Duodenal mucosa (tissue), 2 donors: Measurements from ENCODE around the gene MIER2.
"Not testable (repeated sequence)": the region's sequence is repeated elsewhere in the genome, so short reads cannot be mapped to it uniquely, and the experiment has no call there.

Source experiments
- H3K27ac ChIP-seq: one replicate; pipeline ENCODE4 v1.7.0; 2013; ENCODE audit warnings: low read depth, low read length
- H3K27me3 ChIP-seq, 2 donors: one replicate each; pipeline ENCODE4 v1.7.0; 2013; ENCODE audit warnings: low read length in 2 of 2, control low read depth in 1 of 2; ENCODE audit not compliant: insufficient read depth in 2 of 2, control insufficient read depth in 1 of 2
- H3K36me3 ChIP-seq, 2 donors: one replicate each; pipeline ENCODE4 v1.7.0; 2013; ENCODE audit warnings: low read length in 2 of 2, control low read depth in 1 of 2; ENCODE audit not compliant: insufficient read depth in 2 of 2, control insufficient read depth in 1 of 2
- H3K4me1 ChIP-seq, 2 donors: one replicate each; pipeline ENCODE4 v1.7.0; 2013; ENCODE audit warnings: low read length in 2 of 2, control low read depth in 1 of 2; ENCODE audit not compliant: insufficient read depth in 2 of 2, control insufficient read depth in 1 of 2
- H3K4me3 ChIP-seq, 2 donors: one replicate each; pipeline ENCODE4 v1.7.0; 2013; ENCODE audit warnings: low read length in 2 of 2, low read depth in 1 of 2
- H3K9ac ChIP-seq, 2 donors: one replicate each; pipeline ENCODE4 v1.7.0; 2013; ENCODE audit warnings: low read length in 2 of 2, low read depth in 1 of 2
- H3K9me3 ChIP-seq, 2 donors: one replicate each; pipeline ENCODE4 v1.7.0; 2013; ENCODE audit warnings: low read length in 2 of 2, control low read depth in 1 of 2; ENCODE audit not compliant: control insufficient read depth in 1 of 2

The MIER2 gene, protein sequence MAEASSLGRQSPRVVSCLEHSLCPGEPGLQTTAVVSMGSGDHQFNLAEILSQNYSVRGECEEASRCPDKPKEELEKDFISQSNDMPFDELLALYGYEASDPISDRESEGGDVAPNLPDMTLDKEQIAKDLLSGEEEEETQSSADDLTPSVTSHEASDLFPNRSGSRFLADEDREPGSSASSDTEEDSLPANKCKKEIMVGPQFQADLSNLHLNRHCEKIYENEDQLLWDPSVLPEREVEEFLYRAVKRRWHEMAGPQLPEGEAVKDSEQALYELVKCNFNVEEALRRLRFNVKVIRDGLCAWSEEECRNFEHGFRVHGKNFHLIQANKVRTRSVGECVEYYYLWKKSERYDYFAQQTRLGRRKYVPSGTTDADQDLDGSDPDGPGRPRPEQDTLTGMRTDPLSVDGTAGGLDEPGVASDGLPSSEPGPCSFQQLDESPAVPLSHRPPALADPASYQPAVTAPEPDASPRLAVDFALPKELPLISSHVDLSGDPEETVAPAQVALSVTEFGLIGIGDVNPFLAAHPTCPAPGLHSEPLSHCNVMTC

DNA sequence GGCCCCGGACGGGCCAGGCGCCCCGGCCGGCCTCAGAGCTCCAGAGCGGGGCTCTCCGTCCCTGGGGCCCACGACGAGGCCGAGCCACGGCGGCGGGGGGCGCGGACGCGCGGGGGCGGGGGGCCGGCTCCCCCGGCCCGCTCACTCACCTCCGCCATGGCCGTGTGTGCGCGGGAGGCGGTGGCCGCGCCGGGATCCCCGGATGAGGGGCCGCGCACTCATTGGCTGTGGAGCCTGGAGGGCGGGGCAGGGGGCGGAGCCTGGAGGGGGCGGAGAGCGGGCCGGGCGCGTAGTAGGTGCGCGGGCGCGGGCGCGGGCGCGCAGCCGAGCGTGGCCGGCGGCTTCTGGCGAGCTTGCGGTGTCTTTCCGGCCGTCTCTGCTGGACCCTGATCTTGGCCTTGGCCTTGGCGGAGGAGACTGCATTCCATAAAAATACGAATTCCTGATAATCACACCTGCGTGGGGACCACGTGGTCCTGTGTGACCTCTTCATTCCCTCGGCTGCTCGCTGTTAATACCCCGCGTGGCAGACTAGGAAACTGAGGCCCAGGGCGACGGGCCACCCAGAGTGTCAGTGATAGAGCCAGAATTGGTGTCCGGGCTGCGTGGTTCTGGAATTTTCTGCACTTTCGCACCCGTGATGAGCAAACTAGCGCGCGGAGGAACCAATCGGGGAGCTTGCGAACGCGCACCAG lies at the start of gene MIER2:
MIER2 (minus strand) TSS at position 172 of the 695 bp plus-strand sequence; CDS start at position 158, 14 bp downstream.
- Histone ChIP-seq H3K4me1 (peaks cover 28 to 38% of the 10 kb centered on the region in 2 donors), H3K27ac (no peak within 1 kb of the TSS), H3K36me3 (peaks cover 0 to 4% of the 10 kb centered on the region in 2 donors), H3K9ac (peak within 1 kb of the TSS; percentile 3 to 54), H3K27me3 (no peaks in the 10 kb centered on the region), H3K4me3 (peak within 1 kb of the TSS; percentile 62 to 67), H3K9me3 (no peaks in the 10 kb centered on the region)

- H3K36me3 ChIP-seq, H3K9ac ChIP-seq, H3K27me3 ChIP-seq, H3K27ac ChIP-seq, H3K4me3 ChIP-seq, H3K4me1 ChIP-seq: not testable (repeated sequence)
- peaks cover 0 to 13% of the 10 kb centered on the region in 2 donors for H3K9me3 ChIP-seq
Observed at GRCh38 chr19:393560-393959, 49.0 kb upstream of the MIER2 start.

DNA sequence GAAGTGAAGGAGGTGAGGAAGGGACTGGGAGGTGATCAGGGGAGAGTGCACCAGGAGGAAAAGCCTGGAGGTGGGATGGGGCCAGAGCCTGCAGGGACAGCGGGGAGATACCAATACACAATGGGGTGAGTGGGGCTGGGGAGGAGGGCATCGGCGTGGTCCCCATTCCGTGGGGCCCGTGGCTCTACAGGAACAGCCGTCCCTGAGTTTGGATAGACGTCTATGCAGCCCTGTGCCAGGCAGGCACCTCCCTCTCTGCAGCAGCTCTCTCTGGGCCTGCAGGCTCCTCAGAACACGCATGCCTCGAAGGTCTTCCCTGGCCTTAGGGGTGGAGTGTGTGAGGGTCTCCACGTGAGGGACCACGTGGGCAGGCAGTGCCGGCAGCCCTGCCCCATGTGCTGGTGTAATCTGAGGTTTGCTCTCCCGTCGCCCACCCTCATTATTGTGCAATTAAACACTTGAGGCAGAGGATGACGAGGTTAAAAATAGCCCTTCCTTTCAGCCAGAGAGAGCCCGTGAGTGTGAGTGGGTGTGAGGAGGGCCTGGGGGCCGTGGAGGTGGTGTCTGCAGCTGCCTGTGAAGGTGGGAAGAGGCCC lies 47.9 kb upstream of the MIER2 start:
- Histone ChIP-seq H3K9ac (no peak overlapping the region), H3K27ac (no peak overlapping the region), H3K4me3 (no peak overlapping the region), H3K36me3 (no peaks in the 10 kb centered on the region), H3K9me3 (peaks cover 0 to 13% of the 10 kb centered on the region in 2 donors), H3K4me1 (no peaks in the 10 kb centered on the region), H3K27me3 (peaks cover 0 to 10% of the 10 kb centered on the region in 2 donors)

DNA sequence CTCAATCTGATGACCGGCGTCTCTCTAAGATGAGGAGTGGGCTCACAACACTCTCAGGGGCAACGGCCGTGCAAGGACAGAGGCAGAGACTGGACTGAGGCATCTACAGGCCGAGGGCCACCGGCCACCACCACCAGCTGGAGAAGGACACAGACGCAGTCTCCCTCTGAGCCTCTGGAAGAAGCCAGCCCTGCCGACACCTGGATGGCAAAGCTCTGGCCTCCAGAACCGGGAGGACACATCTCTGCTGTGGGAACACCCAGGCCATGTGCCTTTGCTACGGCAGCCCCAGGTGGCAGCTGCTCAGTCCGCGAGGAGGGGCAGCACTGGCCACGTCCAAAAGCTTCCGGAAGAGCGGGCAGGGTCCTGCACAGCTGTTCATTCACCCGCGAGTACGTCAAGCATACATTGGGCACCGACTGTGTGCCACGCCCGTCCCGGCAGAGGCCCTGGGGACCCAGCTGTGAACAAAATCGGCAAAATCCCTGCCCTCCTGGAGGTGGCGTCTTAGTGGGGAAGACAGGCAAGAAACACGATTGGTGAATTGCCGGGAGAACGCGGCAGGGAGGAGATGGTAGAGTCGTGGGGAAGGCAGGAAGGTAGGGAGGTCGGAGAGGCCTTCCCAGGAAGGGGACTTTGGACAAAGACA lies 47.3 kb upstream of the MIER2 start:
- Histone ChIP-seq H3K27ac (no peak overlapping the region), H3K4me1 (no peaks in the 10 kb centered on the region), H3K9me3 (peaks cover 0 to 13% of the 10 kb centered on the region in 2 donors), H3K9ac (no peak overlapping the region), H3K27me3 (peaks cover 0 to 10% of the 10 kb centered on the region in 2 donors), H3K4me3 (no peak overlapping the region), H3K36me3 (no peaks in the 10 kb centered on the region)

DNA sequence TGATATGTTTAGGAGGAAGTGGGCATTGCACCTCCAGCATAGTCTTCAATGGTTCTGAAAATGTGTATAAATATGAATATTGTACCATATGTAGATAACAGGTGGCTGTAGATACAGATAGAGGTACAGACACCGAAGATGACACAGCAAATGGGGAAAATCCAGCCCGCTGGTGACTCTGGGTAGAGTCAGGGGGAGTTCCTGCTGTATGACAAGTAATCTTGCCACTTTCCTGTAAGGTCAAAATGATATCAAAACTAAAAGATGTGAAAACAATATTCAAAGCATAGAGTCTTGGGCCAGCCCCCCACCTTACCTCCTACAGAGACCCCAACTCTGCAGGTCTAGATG lies 46.6 kb upstream of the MIER2 start:
- Histone ChIP-seq H3K27me3 (peaks cover 0 to 10% of the 10 kb centered on the region in 2 donors), H3K9ac (no peak overlapping the region), H3K36me3 (no peaks in the 10 kb centered on the region), H3K27ac (no peak overlapping the region), H3K4me3 (no peak overlapping the region), H3K9me3 (peaks cover 0 to 13% of the 10 kb centered on the region in 2 donors), H3K4me1 (no peaks in the 10 kb centered on the region)

DNA sequence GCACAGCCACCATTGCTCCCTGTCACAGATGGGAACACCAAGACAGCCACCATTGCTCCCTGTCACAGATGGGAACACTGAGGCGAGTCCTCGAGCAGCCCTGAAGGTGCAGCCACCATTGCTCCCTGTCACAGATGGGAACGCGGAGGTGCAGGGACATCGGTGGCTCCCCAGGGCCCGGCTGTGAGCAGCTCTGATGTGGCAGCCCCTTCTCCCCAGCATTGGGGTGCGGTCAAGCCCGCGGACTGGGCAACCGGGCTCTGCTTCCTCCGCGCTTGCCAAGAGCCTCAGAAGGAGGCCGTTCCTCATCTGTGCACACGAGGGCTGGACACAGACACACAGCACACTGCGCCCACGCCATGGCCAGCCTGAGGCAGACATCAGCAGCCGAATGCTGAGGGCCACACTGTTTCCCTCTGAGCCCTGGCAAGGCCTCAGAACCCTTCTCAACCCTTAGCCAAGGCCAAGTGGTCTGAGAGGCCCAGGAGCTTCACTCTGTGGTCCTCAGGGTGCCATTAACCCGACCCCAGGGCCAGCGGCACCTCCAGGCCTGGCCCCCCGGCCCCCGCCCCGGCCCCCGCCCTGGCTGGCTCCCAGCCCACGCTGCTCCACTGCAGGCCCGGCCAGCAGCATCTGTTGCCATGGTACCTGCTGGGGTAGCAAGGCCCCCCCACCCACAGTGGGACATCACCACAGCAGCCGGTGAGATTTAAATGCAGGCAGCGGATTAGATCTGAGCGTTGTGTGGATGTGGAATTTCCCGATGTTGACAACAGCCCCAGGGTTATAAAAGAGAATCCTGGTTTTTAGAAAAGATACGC lies 46.0 kb upstream of the MIER2 start:
- H3K9ac ChIP-seq = no peak overlapping the region
- peaks cover 0 to 10% of the 10 kb centered on the region in 2 donors for H3K27me3 ChIP-seq
- no peak overlapping the region for H3K4me3 ChIP-seq
- H3K9me3 ChIP-seq = peaks cover 0 to 13% of the 10 kb centered on the region in 2 donors
- no peak overlapping the region for H3K27ac ChIP-seq
- no peaks in the 10 kb centered on the region for H3K36me3 ChIP-seq
- H3K4me1 ChIP-seq = no peaks in the 10 kb centered on the region

GRCh38 chr19:389935-390289 lies 45.3 kb upstream of the MIER2 start:
- Histone ChIP-seq H3K4me3 (no peak overlapping the region), H3K36me3 (no peaks in the 10 kb centered on the region), H3K27me3 (peaks cover 0 to 10% of the 10 kb centered on the region in 2 donors), H3K9ac (no peak overlapping the region), H3K27ac (no peak overlapping the region), H3K4me1 (no peaks in the 10 kb centered on the region), H3K9me3 (peaks cover 0 to 10% of the 10 kb centered on the region in 2 donors)

DNA sequence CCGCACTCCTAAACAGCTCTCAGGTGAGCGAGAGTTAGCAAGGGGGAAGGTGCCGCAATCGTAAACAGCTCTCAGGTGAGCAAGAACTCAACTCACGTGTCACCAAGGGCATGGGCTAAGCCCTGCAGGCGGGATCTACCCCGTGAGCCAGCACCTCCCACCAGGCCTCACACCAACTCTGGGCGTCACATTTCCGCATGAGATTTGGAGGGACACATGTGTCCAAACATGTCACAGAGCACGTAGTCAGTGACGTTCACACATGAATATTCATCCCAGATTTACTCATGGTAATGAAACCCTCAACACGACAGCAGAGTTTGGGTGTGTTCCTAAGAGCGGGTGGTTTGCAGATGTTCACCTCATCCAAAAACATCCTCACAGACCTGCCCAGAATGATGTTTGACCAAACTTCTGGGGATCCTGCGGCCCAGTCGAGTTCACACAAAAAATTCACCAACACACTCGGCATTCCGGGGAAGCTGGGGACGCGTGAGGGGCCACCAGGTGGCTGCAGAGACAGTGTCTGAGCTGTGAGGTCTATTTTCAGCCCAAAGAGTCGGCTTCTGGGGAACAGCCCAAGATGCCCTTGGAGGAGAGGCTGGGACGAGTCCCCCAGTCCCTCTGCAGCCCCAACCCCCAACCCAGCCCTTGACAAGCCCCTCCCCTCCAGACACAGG lies 44.8 kb upstream of the MIER2 start:
- Histone ChIP-seq H3K4me3 (no peak overlapping the region), H3K36me3 (no peaks in the 10 kb centered on the region), H3K9me3 (peaks cover 0 to 9% of the 10 kb centered on the region in 2 donors), H3K4me1 (no peaks in the 10 kb centered on the region), H3K27me3 (peaks cover 3 to 13% of the 10 kb centered on the region in 2 donors), H3K27ac (no peak overlapping the region), H3K9ac (no peak overlapping the region)

GRCh38 chr19:388691-389090 lies 44.1 kb upstream of the MIER2 start:
- H3K4me1 ChIP-seq = no peaks in the 10 kb centered on the region
- H3K27ac ChIP-seq = no peak overlapping the region
- H3K9me3 ChIP-seq = peaks cover 0 to 5% of the 10 kb centered on the region in 2 donors
- H3K9ac ChIP-seq = no peak overlapping the region
- no peak overlapping the region for H3K4me3 ChIP-seq
- H3K36me3 ChIP-seq = no peaks in the 10 kb centered on the region
- H3K27me3 ChIP-seq = peaks cover 10 to 18% of the 10 kb centered on the region in 2 donors
